Measurements from ENCODE around the gene USP48. TPM values are rescaled to one million over a fixed set of nuclear protein-coding genes. Genes with fewer than 3 reads are reported as not detected.

USP48 gene
- polyA plus RNA-seq, 1 experiment: 43.6 TPM

DNA sequence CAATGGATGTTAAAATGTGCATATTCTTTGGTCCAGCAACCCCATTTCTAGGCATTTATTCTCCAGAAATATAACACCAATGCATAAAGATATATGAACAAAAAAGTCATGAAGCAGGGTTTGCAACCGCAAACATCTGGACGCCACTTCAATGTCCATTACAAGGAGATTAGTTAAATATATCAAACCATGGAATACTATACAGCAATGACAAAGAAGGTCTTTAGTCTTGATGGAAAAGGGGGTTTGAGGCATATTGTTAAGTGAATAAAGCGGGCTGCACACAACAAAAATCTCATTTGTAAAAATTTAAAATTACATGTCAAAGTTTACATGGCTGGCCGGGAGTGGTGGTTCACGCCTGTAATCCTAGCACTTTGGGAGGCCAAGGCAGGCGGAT lies 145.4 kb downstream of the USP48 start:
- DNase-seq (ENCODE audit: low read depth, low spot score): no peak
- ChIA-PET CTCF (no interaction called here), POLR2A (no interaction called here)
- Histone ChIP-seq H3K27ac (ENCODE audit: low read depth, low read length) (no peak overlapping the region), H3K27me3 (ENCODE audit: control insufficient read depth, insufficient read depth, low read length) (peaks cover 33% of the 10 kb centered on the region), H3K4me3 (ENCODE audit: low read depth, low read length) (no peak overlapping the region), H3K9me3 (ENCODE audit: control insufficient read depth, insufficient read depth, low read length) (no peaks in the 10 kb centered on the region)
- TF ChIP-seq CTCF (IDR thresholded peaks at IDR 0.05; ENCODE audit: low read depth, low read length): no peak

GRCh38 chr1:21636029-21636428 lies 146.9 kb downstream of the USP48 start:
- no peaks in the 10 kb centered on the region for H3K9me3 ChIP-seq (ENCODE audit: control insufficient read depth, insufficient read depth, low read length)
- H3K27me3 ChIP-seq (ENCODE audit: control insufficient read depth, insufficient read depth, low read length): peaks cover 38% of the 10 kb centered on the region
- ChIA-PET POLR2A (no interaction called here), CTCF (no interaction called here)
- no peak for TF ChIP-seq CTCF (IDR thresholded peaks at IDR 0.05; ENCODE audit: low read depth, low read length)
- no peak for DNase-seq (ENCODE audit: low read depth, low spot score)
- no peak overlapping the region for H3K27ac ChIP-seq (ENCODE audit: low read depth, low read length)
- no peak overlapping the region for H3K4me3 ChIP-seq (ENCODE audit: low read depth, low read length)

DNA sequence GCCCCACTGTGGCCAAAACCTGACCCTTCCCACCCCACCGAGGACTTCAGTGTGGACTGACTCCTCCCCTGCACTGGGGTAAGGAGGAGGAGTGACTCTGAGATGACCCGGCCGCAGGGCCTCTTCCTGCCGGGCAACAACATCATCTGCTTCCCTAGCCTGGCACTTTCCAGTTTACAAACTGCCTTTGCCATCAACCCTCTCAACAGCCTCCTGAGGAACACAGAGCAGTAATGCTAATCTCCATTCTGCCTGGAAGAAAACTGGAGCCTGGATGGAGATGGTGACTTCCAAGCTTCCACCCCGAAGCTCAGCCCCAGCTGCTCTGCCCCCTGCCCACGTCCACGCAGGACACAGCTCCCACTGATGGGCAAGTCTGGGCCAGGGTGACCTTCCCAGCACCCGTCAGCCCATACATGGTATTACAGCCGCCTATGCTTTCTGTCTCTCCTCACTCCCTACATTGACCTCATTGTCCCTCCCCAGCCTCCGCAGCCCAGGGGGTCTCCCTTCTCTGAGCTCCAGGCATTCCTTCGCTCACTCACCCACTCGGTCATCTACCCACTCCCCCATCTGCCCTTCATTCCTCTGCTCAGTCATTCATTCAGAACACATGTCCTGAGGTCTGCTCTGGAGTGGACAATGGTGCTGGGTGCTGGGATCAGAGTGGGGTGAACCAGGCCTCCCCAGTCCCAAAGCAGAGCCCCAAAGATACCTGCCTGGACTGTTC lies 148.0 kb downstream of the USP48 start:
- TF ChIP-seq CTCF (IDR thresholded peaks at IDR 0.05; ENCODE audit: low read depth, low read length): no peak
- H3K9me3 ChIP-seq (ENCODE audit: control insufficient read depth, insufficient read depth, low read length): no peaks in the 10 kb centered on the region
- peaks cover 38% of the 10 kb centered on the region for H3K27me3 ChIP-seq (ENCODE audit: control insufficient read depth, insufficient read depth, low read length)
- H3K27ac ChIP-seq (ENCODE audit: low read depth, low read length): no peak overlapping the region
- ChIA-PET CTCF (interaction anchor here (0.8 kb wide), 1 partner anchor 24 kb away, joined by 3 read pairs; no protein-coding TSS in a partner anchor), POLR2A (no interaction called here)
- DNase-seq (ENCODE audit: low read depth, low spot score): no peak
- H3K4me3 ChIP-seq (ENCODE audit: low read depth, low read length): no peak overlapping the region

DNA sequence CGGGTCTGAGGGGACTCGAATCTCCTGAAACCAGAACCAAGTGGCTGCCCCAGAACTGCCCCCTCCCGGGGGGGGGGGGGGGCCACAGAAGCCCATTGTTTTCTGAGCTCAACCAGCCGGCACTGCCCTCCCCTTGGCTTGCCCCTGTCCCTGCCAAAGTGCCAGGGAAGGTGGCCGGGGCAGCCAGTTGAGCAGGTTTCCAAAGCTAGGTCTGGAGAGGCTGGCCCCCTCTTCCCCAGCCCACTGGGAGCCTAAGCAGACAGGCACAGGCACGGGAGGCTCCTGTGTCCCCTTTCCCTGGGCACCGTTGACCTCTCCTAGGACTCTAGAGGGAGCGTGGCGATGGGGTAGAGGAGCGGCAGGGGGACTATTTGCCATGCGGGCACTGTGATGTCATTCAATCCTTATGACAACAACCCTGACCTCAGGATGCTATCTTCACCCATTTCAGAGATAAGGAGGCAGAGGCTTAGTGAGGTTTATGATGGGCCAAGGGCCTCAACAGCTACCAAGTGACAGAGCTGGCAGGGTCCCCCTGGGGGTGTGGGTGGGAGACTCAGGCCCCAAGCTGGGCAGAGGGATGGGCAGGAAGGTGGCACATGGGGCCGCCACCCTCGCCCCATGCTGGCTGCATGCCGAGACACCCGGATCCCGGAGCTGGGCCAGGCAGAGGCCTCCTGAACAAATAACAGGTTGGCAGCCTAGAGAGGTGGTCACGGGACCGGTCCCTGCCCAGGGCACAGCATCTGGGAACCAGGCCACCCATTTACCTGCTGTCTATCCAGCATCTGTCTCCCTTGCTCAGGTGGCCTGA lies 148.8 kb downstream of the USP48 start:
- ChIA-PET CTCF (no interaction called here), POLR2A (no interaction called here)
- DNase-seq (ENCODE audit: low read depth, low spot score): no peak

More for the DNA sequence above, 148.8 kb downstream of the USP48 start:
- Histone ChIP-seq H3K27ac (ENCODE audit: low read depth, low read length) (no peak overlapping the region), H3K9me3 (ENCODE audit: control insufficient read depth, insufficient read depth, low read length) (no peaks in the 10 kb centered on the region), H3K4me3 (ENCODE audit: low read depth, low read length) (no peak overlapping the region), H3K27me3 (ENCODE audit: control insufficient read depth, insufficient read depth, low read length) (peaks cover 44% of the 10 kb centered on the region)
- no peak for TF ChIP-seq CTCF (IDR thresholded peaks at IDR 0.05; ENCODE audit: low read depth, low read length)

Data from AG04450 (cell line).